B cell (primary cell): ENCODE measurements around the gene AOC2. TPM values are rescaled to one million over a fixed set of nuclear protein-coding genes. Genes with fewer than 3 reads are reported as not detected.

Experiments
- ATAC-seq: fragments of 200-7000 bp; cut with Tn5 transposase; one replicate; pipeline ENCODE4 v1.10.0; 2021; ENCODE audit warnings: low read depth, mild to moderate bottlenecking, moderate number of reproducible peaks, moderate library complexity
- CTCF ChIA-PET: fragments of 350-600 bp; sonication (Branson Sonifier 250); formaldehyde crosslinking; loops from one replicate; lab custom pipeline; 2021; ENCODE audit warnings: antibody characterized with exemption, inconsistent platforms; lab: Charles Lee
- POLR2A ChIA-PET: fragments of 350-600 bp; sonication (Branson Sonifier 250); formaldehyde crosslinking; loops from one replicate; lab custom pipeline; 2021; ENCODE audit warnings: antibody characterized with exemption; lab: Charles Lee
- DNase-seq: peaks from one replicate; pipeline ENCODE4 v3.0.0; 2013
- H2AFZ ChIP-seq: 2 replicates; pipeline ENCODE4 v1.6.1; 2012; ENCODE audit warnings: mild to moderate bottlenecking, low read depth, low read length; ENCODE audit not compliant: insufficient read depth, poor library complexity, severe bottlenecking
- H3K27ac ChIP-seq, 2 donors: 1 replicate in 1 of 2; 2 replicates in 1 of 2; pipeline ENCODE4 v1.5.1; 2012 to 2013; ENCODE audit warnings: low read length in 2 of 2, mild to moderate bottlenecking in 2 of 2, moderate library complexity in 1 of 2
- H3K27me3 ChIP-seq, 4 experiments: fragments of 200-600 bp in 1 of 4; sonication (generic) in 1 of 4; replicated peaks in 1 of 4; 1 replicate in 2 of 4; 2 replicates in 2 of 4; pipeline versions ENCODE4 v1.6.1 to v1.7.0; 2013 to 2016; ENCODE audit warnings: low read length in 3 of 4, mild to moderate bottlenecking in 2 of 4, mixed read lengths in 1 of 4, moderate library complexity in 1 of 4; ENCODE audit not compliant: insufficient read depth in 4 of 4, control insufficient read depth in 3 of 4; ENCODE audit errors: control extremely low read depth in 1 of 4
- H3K36me3 ChIP-seq, 2 experiments: replicated peaks in 1 of 2; 1 replicate in 1 of 2; 2 replicates in 1 of 2; pipeline versions ENCODE4 v1.6.1 to v1.7.1; 2013; ENCODE audit warnings: low read length in 1 of 2; ENCODE audit not compliant: insufficient read depth in 2 of 2, control insufficient read depth in 1 of 2; ENCODE audit errors: control extremely low read depth in 1 of 2, extremely low read depth in 1 of 2
- H3K4me1 ChIP-seq, 2 donors: fragments of 200-600 bp in 1 of 2; sonication (generic) in 1 of 2; 1 replicate in 1 of 2; 2 replicates in 1 of 2; pipeline versions ENCODE4 v1.5.1 to v1.6.1; 2013 to 2017; ENCODE audit warnings: low read length in 2 of 2; ENCODE audit not compliant: control insufficient read depth in 2 of 2, insufficient read depth in 2 of 2
- H3K4me2 ChIP-seq: replicated peaks from 2 replicates; pipeline ENCODE3; 2012; ENCODE audit warnings: mild to moderate bottlenecking, low read depth, low read length; ENCODE audit not compliant: poor library complexity, severe bottlenecking
- H3K4me3 ChIP-seq, 5 experiments: fragments of 200-600 bp in 1 of 5; sonication (generic) in 1 of 5; 1 replicate in 3 of 5; 2 replicates in 2 of 5; pipeline versions ENCODE4 v1.5.1 to v1.7.0; 2011 to 2016; ENCODE audit warnings: low read length in 4 of 5, mild to moderate bottlenecking in 4 of 5, low read depth in 2 of 5, control low read depth in 1 of 5, moderate library complexity in 1 of 5; ENCODE audit not compliant: insufficient read depth in 1 of 5; ENCODE audit errors: control extremely low read depth in 1 of 5, extremely low read depth in 1 of 5
- H3K79me2 ChIP-seq: fragments of 200-600 bp; sonication (generic); one replicate; pipeline ENCODE4 v1.6.0; 2016; ENCODE audit warnings: low read length; ENCODE audit not compliant: control insufficient read depth, insufficient read depth
- H3K9ac ChIP-seq: fragments of 200-600 bp; sonication (generic); 2 replicates; pipeline ENCODE4 v1.6.1; 2017; ENCODE audit warnings: mild to moderate bottlenecking, low read length, moderate library complexity
- H3K9me3 ChIP-seq, 3 donors: one replicate each; pipeline versions ENCODE4 v1.6.1 to v1.7.1; 2013; ENCODE audit warnings: low read length in 2 of 3; ENCODE audit not compliant: control insufficient read depth in 2 of 3, insufficient read depth in 1 of 3; ENCODE audit errors: control extremely low read depth in 1 of 3
- H4K20me1 ChIP-seq: 2 replicates; pipeline ENCODE4 v1.6.0; 2012; ENCODE audit warnings: mild to moderate bottlenecking, low read length; ENCODE audit not compliant: insufficient read depth, control insufficient read depth, poor library complexity, severe bottlenecking
- H3K27ac Mint-ChIP-seq: one replicate; pipeline ENCODE4 v1.8.0; 2021; ENCODE audit warnings: mixed read lengths
- H3K27me3 Mint-ChIP-seq: one replicate; pipeline ENCODE4 v1.8.0; 2021; ENCODE audit warnings: mixed read lengths
- H3K4me1 Mint-ChIP-seq: one replicate; pipeline ENCODE4 v1.8.0; 2021; ENCODE audit warnings: mixed read lengths
- H3K4me3 Mint-ChIP-seq: one replicate; pipeline ENCODE4 v1.8.0; 2021; ENCODE audit warnings: mixed read lengths
- H3K9me3 Mint-ChIP-seq: one replicate; pipeline ENCODE4 v1.8.0; 2022; ENCODE audit warnings: mixed read lengths; ENCODE audit not compliant: insufficient read depth
- EZH2 ChIP-seq: IDR thresholded peaks from 2 replicates; pipeline ENCODE4 v1.6.1; 2012; ENCODE audit warnings: borderline replicate concordance, low read depth, mild to moderate bottlenecking, moderate library complexity, low read length; ENCODE audit not compliant: insufficient read depth, poor library complexity, severe bottlenecking
- WGBS: methylation state at CpG from one replicate; pipeline ENCODE4 v1.1.5; 2013; ENCODE audit warnings: missing lambda C conversion rate; ENCODE audit not compliant: insufficient coverage; 5-methylcytosine and 5-hydroxymethylcytosine counted together
- intact Hi-C: fragments of 100-400 bp; cut with micrococcal nuclease; formaldehyde crosslinking; loops from one replicate; pipeline ENCODE4 v1.10.0; 2022
- polyA plus RNA-seq: library from polyadenylated mRNA; depleted of rRNA; stranded (reverse); fragments of >200 nt; gene quantifications from 2 replicates; pipeline ENCODE4 v1.2.3, GENCODE V29; 2012
- total RNA-seq, 2 donors: library from RNA; stranded (reverse); fragments of 120-200 nt in 1 of 2; gene quantifications; 1 replicate in 1 of 2; 2 replicates in 1 of 2; pipeline versions ENCODE4 v1.2.3 to v1.2.4, GENCODE V29; 2013 to 2022
- TF ChIP-seq, protein P1 (sequence below): fragments of 200-600 bp; IDR thresholded peaks from one replicate; pipeline ENCODE4 v1.8.0; 2022; ENCODE audit warnings: antibody characterized with exemption, mild to moderate bottlenecking

The AOC2 gene
- total and polyA plus RNA-seq, 2 donors (not counting 1 experiment from before 2014, with no cell fraction given), result 1.9 to 3.8 TPM

DNA sequence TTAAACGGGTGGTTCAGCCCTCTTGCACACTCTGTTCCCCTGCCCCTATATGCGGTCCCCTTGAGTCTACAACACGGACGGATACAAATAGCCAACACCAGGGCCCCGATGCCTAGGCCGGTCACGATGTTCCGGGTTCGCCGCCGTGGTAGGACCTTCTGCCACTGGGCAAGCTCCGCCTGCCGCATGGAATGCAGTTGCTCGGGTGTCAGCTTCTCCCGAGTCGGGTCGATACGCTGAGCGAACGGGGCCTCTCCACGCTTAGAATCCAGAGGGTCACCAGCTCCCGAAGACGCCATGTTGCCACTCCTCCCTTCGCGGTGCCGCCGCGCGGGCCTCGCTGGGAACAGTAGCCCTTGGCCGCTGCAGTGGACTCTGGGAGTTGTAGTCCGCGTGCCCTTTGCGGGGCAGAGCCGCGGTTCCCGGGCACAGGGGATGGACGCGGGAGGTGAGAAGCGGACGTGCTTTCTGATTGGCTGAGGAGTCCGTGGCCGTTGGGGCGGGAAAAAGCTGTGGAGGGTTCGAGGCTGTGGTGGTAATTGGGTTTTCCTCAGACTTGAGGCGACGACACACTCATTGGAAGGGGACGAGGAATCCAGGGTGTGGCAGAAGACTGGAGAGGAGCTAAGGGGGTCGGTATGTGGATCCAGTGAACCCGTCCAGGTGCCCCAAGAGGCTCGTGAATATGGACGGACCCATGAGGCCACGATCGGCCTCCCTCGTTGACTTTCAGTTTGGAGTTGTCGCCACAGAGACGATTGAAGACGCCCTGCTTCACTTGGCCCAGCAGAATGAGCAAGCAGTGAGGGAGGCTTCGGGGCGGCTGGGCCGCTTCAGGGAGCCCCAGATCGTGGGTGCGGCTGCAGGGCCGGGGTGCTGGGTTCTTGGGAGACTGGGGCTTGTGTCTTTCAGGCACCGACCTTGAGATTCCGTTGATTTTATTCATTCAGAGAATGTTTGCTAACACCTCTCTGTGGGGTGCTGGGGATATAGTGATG lies 45.7 kb upstream of the AOC2 start, which contains the start of the genes CNTD1 and COA3:
TSS of gene CNTD1 (plus strand) at position 479 of the 998 bp plus-strand sequence. CDS start at position 686, 207 bp downstream.
TSS of gene COA3 (minus strand) at position 322 of the 998 bp plus-strand sequence. CDS start at position 299, 23 bp downstream.
- intact Hi-C loops, result loop anchor here (1.0 kb wide), 3 partner anchors 25 to 53 kb away; partner anchors contain the start of genes BECN1, EZH1 and VPS25
- H3K4me3 ChIP-seq, result peak within 1 kb of the TSS; percentile 59 to 90 (median 76)
- H2AFZ ChIP-seq, result peak within 1 kb of the TSS; percentile 92
- ATAC-seq (peak; percentile 99), DNase-seq (peak; percentile 79)
- H3K9me3 ChIP-seq, result peaks cover 0 to 3% (median 0%) of the 10 kb centered on the region in 3 donors
- peak within 1 kb of the TSS; percentile 81 for H3K4me2 ChIP-seq
- TF ChIP-seq EZH2, result no peak
- TF ChIP-seq, protein P1, sequence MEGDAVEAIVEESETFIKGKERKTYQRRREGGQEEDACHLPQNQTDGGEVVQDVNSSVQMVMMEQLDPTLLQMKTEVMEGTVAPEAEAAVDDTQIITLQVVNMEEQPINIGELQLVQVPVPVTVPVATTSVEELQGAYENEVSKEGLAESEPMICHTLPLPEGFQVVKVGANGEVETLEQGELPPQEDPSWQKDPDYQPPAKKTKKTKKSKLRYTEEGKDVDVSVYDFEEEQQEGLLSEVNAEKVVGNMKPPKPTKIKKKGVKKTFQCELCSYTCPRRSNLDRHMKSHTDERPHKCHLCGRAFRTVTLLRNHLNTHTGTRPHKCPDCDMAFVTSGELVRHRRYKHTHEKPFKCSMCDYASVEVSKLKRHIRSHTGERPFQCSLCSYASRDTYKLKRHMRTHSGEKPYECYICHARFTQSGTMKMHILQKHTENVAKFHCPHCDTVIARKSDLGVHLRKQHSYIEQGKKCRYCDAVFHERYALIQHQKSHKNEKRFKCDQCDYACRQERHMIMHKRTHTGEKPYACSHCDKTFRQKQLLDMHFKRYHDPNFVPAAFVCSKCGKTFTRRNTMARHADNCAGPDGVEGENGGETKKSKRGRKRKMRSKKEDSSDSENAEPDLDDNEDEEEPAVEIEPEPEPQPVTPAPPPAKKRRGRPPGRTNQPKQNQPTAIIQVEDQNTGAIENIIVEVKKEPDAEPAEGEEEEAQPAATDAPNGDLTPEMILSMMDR, result no peak
- 28% methylated on average over 66 of the region's 66 CpGs for WGBS
- H3K4me1 Mint-ChIP-seq, result peaks cover 27% of the 10 kb centered on the region
- no peaks in the 10 kb centered on the region for H3K27me3 ChIP-seq
- CTCF ChIA-PET, result interaction anchor here (0.5 to 1.0 kb wide), 3 partner anchors 27 to 220 kb away, joined by 3 to 4 read pairs (median 4); no protein-coding TSS in a partner anchor
- H3K27ac Mint-ChIP-seq, result peak within 1 kb of the TSS; percentile 83
- peaks cover 0 to 2% of the 10 kb centered on the region in 2 experiments for H3K36me3 ChIP-seq
- H3K9ac ChIP-seq, result peak within 1 kb of the TSS; percentile 87
- H3K27ac ChIP-seq, result peak within 1 kb of the TSS; percentile 4 to 69
- H3K4me3 Mint-ChIP-seq, result peak within 1 kb of the TSS; percentile 96
- peaks cover 5% of the 10 kb centered on the region for H3K27me3 Mint-ChIP-seq
- peaks cover 23% of the 10 kb centered on the region for H3K79me2 ChIP-seq
- no peaks in the 10 kb centered on the region for H3K9me3 Mint-ChIP-seq
- POLR2A ChIA-PET, result interaction anchor here (1.2 to 2.1 kb wide), 2 partner anchors 25 to 26 kb away, joined by 5 to 9 read pairs; partner anchors contain the start of genes BECN1 and VPS25
- H4K20me1 ChIP-seq, result no peaks in the 10 kb centered on the region
- H3K4me1 ChIP-seq, result peaks cover 14 to 21% of the 10 kb centered on the region in 2 donors
